Muscle of leg (tissue), 16 donors: ENCODE data around the gene SELENOI. TPM values are rescaled to one million over a fixed set of nuclear protein-coding genes. Genes with fewer than 3 reads are reported as not detected.
A peak's percentile ranks its signal among the peaks of the same experiment; 100 is the strongest.
"Not testable (repeated sequence)": the region's sequence is repeated elsewhere in the genome, so short reads cannot be mapped to it uniquely, and the experiment has no call there.

Source experiments
- DNase-seq: peaks from one replicate; pipeline ENCODE4 v3.0.0; 2013
- H3K27ac ChIP-seq: one replicate; pipeline ENCODE4 v1.5.1; 2013; ENCODE audit warnings: mild to moderate bottlenecking, low read length, control low read depth
- H3K27me3 ChIP-seq: one replicate; pipeline ENCODE4 v1.6.1; 2013; ENCODE audit warnings: low read length; ENCODE audit not compliant: control insufficient read depth, insufficient read depth
- H3K36me3 ChIP-seq: one replicate; pipeline ENCODE4 v1.6.1; 2013; ENCODE audit warnings: low read length; ENCODE audit not compliant: control insufficient read depth, insufficient read depth
- H3K4me1 ChIP-seq: one replicate; pipeline ENCODE4 v1.6.1; 2013; ENCODE audit warnings: low read length; ENCODE audit not compliant: control insufficient read depth, insufficient read depth
- H3K4me3 ChIP-seq: one replicate; pipeline ENCODE4 v1.5.1; 2013; ENCODE audit warnings: low read length, control low read depth
- H3K9me3 ChIP-seq: replicated peaks from 2 replicates; pipeline ENCODE4 v1.6.1; 2013; ENCODE audit warnings: low read depth, low read length; ENCODE audit not compliant: control insufficient read depth
- WGBS: methylation state at CpG from one replicate; pipeline ENCODE4 v1.1.5; 2013; ENCODE audit warnings: missing lambda C conversion rate; ENCODE audit not compliant: insufficient coverage; 5-methylcytosine and 5-hydroxymethylcytosine counted together
- long read RNA-seq, 11 donors: transcript quantifications; one replicate each; lab custom pipeline, GENCODE V29; 2026
- polyA plus RNA-seq, 8 donors: library from polyadenylated mRNA; unstranded; fragments of 120-200 nt; gene quantifications; one replicate each; pipeline versions ENCODE4 v1.2.1 to v1.2.3, GENCODE V29; 2013; ENCODE audit warnings: inconsistent platforms in 1 of 8, low replicate concordance in 1 of 8; ENCODE audit not compliant: insufficient read length in 8 of 8, insufficient read depth in 1 of 8
- total RNA-seq: library from RNA; stranded (reverse); fragments of 120-200 nt; gene quantifications from one replicate; pipeline ENCODE4 v1.2.4, GENCODE V29; 2013

Gene SELENOI, protein sequence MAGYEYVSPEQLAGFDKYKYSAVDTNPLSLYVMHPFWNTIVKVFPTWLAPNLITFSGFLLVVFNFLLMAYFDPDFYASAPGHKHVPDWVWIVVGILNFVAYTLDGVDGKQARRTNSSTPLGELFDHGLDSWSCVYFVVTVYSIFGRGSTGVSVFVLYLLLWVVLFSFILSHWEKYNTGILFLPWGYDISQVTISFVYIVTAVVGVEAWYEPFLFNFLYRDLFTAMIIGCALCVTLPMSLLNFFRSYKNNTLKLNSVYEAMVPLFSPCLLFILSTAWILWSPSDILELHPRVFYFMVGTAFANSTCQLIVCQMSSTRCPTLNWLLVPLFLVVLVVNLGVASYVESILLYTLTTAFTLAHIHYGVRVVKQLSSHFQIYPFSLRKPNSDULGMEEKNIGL
- total RNA-seq (8.6 TPM), polyA plus RNA-seq (10 to 100 TPM in 4 of 8 donors, 1 to 10 TPM in 4; 8.4 to 11.9 (median 9.7) TPM)
- long read RNA-seq, donor 1, full-length matches to known transcripts: 1 of 1 reads
- long read RNA-seq, donor 1, partial matches to known transcripts: 0 of 1 reads
- long read RNA-seq, donor 1, other reads (novel, unspliced or antisense): 0 of 1 reads
- long read RNA-seq, donor 2: 0 reads
- long read RNA-seq, donor 3: 0 reads
- long read RNA-seq, donor 4, full-length matches to known transcripts: 3 of 3 reads
- long read RNA-seq, donor 4, partial matches to known transcripts: 0 of 3 reads
- long read RNA-seq, donor 4, other reads (novel, unspliced or antisense): 0 of 3 reads
- long read RNA-seq, donor 5, full-length matches to known transcripts: 3 of 3 reads
- long read RNA-seq, donor 5, partial matches to known transcripts: 0 of 3 reads
- long read RNA-seq, donor 5, other reads (novel, unspliced or antisense): 0 of 3 reads
- long read RNA-seq, donor 6, full-length matches to known transcripts: 2 of 2 reads
- long read RNA-seq, donor 6, partial matches to known transcripts: 0 of 2 reads
- long read RNA-seq, donor 6, other reads (novel, unspliced or antisense): 0 of 2 reads
- long read RNA-seq, donor 7, full-length matches to known transcripts: 1 of 1 reads
- long read RNA-seq, donor 7, partial matches to known transcripts: 0 of 1 reads
- long read RNA-seq, donor 7, other reads (novel, unspliced or antisense): 0 of 1 reads
- long read RNA-seq, donor 8, full-length matches to known transcripts: 2 of 2 reads
- long read RNA-seq, donor 8, partial matches to known transcripts: 0 of 2 reads
- long read RNA-seq, donor 8, other reads (novel, unspliced or antisense): 0 of 2 reads
- long read RNA-seq, donor 9, full-length matches to known transcripts: 2 of 2 reads
- long read RNA-seq, donor 9, partial matches to known transcripts: 0 of 2 reads
- long read RNA-seq, donor 9, other reads (novel, unspliced or antisense): 0 of 2 reads
- long read RNA-seq, donor 10: 0 reads
- long read RNA-seq, donor 11: 0 reads

DNA sequence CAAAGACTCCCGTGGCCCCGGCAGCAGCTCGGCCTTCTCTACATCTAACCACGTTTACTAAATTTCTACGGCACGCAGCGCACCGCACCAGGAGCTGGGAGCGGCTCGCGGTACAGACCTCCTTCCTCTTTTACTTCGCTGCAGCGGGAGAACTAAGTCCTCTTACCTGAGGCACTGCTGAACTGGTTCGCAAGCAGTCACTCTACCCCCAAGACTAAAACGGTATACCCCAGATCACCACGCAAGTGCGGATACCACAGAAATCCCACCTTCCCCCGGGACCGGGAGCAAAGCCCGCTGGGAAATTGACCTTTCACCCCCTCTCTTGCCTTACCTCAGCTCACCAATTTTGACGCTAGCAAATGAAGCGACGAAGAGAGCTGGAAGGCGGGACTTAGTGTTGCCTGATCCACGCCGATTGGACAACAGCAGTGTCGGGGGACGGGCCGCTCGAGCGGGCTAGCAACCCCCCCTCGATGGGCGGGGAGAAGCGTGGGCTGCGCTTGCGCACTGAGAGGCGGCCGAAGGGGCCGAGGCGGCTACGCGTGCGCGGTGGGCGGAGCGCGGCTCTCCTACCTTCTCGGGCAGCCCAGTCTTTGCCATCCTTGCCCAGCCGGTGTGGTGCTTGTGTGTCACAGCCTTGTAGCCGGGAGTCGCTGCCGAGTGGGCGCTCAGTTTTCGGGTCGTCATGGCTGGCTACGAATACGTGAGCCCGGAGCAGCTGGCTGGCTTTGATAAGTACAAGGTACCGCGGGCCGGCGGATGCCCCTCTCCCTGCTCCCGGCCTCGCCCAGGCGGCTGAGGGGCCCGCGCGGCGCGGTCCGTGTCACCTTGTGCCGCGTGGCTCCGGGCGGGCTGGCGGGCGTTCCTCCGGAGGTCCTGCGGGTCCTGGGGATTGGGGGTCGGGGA lies at the start of gene SELENOI:
Gene SELENOI (plus strand): TSS at position 599 of the 909 bp plus-strand sequence. CDS start 90 bp downstream, at position 689.
- Histone ChIP-seq H3K27me3 (no peaks in the 10 kb centered on the region), H3K27ac (peak within 1 kb of the TSS; percentile 97), H3K9me3 (no peaks in the 10 kb centered on the region), H3K4me1 (peaks cover 18% of the 10 kb centered on the region), H3K36me3 (no peaks in the 10 kb centered on the region), H3K4me3 (peak within 1 kb of the TSS; percentile 98)
- under 1% methylated on average over 69 of the region's 80 CpGs for WGBS
- peak; percentile 100 for DNase-seq

- DNase-seq: no peak
- H3K27ac ChIP-seq: no peak overlapping the region
- H3K4me1 ChIP-seq: peaks cover 16% of the 10 kb centered on the region
- no peaks in the 10 kb centered on the region for H3K36me3 ChIP-seq
- peaks cover 3% of the 10 kb centered on the region for H3K27me3 ChIP-seq
- WGBS: no CpG with 5 or more reads among the region's 3 CpGs
- no peaks in the 10 kb centered on the region for H3K9me3 ChIP-seq
- H3K4me3 ChIP-seq: no peak overlapping the region
Measured at GRCh38 chr2:26297061-26297460, 48.9 kb upstream of the SELENOI start.

GRCh38 chr2:26298286-26298637 lies 47.7 kb upstream of the SELENOI start:
- Histone ChIP-seq H3K4me1 (peaks cover 16% of the 10 kb centered on the region), H3K9me3 (no peaks in the 10 kb centered on the region), H3K36me3 (no peaks in the 10 kb centered on the region), H3K27ac (no peak overlapping the region), H3K4me3 (peak overlapping the region; percentile 54), H3K27me3 (peaks cover 3% of the 10 kb centered on the region)
- no peak for DNase-seq
- whole genome bisulfite sequencing: 28% methylated on average over 13 of the region's 17 CpGs

- Histone ChIP-seq H3K9me3 (no peaks in the 10 kb centered on the region), H3K27ac (peak overlapping the region; percentile 74), H3K27me3 (peaks cover 3% of the 10 kb centered on the region), H3K4me3 (peak overlapping the region; percentile 54), H3K36me3 (peaks cover 2% of the 10 kb centered on the region), H3K4me1 (peaks cover 16% of the 10 kb centered on the region)
- 4% methylated on average over 29 of the region's 30 CpGs for WGBS
- DNase-seq: peak; percentile 69
Measured at GRCh38 chr2:26298638-26299393, 47.1 kb upstream of the SELENOI start.

GRCh38 chr2:26299471-26300101 lies 46.4 kb upstream of the SELENOI start:
- WGBS: 0% methylated on average over 7 of the region's 9 CpGs
- DNase-seq: peak; percentile 87

GRCh38 chr2:26300234-26300925 lies 45.6 kb upstream of the SELENOI start:
- H3K36me3 ChIP-seq: peaks cover 3% of the 10 kb centered on the region
- peak overlapping the region; percentile 74 for H3K27ac ChIP-seq
- WGBS: 29% methylated on average over 18 of the region's 22 CpGs
- peaks cover 17% of the 10 kb centered on the region for H3K4me1 ChIP-seq
- peaks cover 3% of the 10 kb centered on the region for H3K27me3 ChIP-seq
- DNase-seq: peak; percentile 62
- H3K9me3 ChIP-seq: no peaks in the 10 kb centered on the region
- peak overlapping the region; percentile 54 for H3K4me3 ChIP-seq

More at GRCh38 chr2:26299471-26300101, 46.4 kb upstream of the SELENOI start:
- Histone ChIP-seq H3K27me3 (peaks cover 3% of the 10 kb centered on the region), H3K4me3 (peak overlapping the region; percentile 54), H3K9me3 (no peaks in the 10 kb centered on the region), H3K4me1 (peaks cover 16% of the 10 kb centered on the region), H3K27ac (peak overlapping the region; percentile 74), H3K36me3 (peaks cover 3% of the 10 kb centered on the region)

- H3K36me3 ChIP-seq: peaks cover 3% of the 10 kb centered on the region
- no peak for DNase-seq
- peaks cover 3% of the 10 kb centered on the region for H3K27me3 ChIP-seq
- no peaks in the 10 kb centered on the region for H3K9me3 ChIP-seq
- WGBS: 100% methylated on average over 4 of the region's 6 CpGs
- peaks cover 17% of the 10 kb centered on the region for H3K4me1 ChIP-seq
- no peak overlapping the region for H3K4me3 ChIP-seq
- no peak overlapping the region for H3K27ac ChIP-seq
Measured at GRCh38 chr2:26302846-26303245, 43.1 kb upstream of the SELENOI start.

DNA sequence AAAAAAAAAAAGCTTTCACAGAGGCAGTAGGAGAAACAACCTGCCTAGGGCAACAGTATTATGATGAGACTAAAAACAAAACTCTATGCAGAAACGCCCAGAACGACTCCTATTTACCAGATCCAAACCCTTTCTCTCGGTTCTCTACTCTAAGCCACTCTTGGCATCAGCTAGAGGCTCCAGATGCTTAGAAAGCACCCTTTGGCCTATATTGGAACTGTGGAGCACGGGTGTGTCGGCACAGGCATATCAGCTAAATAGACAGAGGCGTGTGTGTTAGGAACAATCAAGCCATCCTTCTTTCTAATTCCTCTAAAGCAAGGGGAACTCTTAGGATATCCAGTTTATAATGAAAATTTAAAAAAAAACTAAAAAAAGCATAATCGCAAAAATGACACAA lies 40.8 kb upstream of the SELENOI start:
- not testable (repeated sequence) for H3K4me3 ChIP-seq, H3K9me3 ChIP-seq, H3K36me3 ChIP-seq, H3K27ac ChIP-seq, H3K27me3 ChIP-seq, H3K4me1 ChIP-seq
- WGBS: 63% methylated on average over 2 of the region's 7 CpGs
- DNase-seq: peak; percentile 47
